Retinal pigment epithelial cell (primary cell): ENCODE measurements around the gene SECISBP2.

Experiments used
- DNase-seq: peaks from one replicate; pipeline ENCODE4 v3.0.0-alpha.2; 2010; ENCODE audit warnings: low read depth
- H3K4me3 ChIP-seq: 2 replicates; pipeline ENCODE4 v1.5.1; 2011; ENCODE audit warnings: mild to moderate bottlenecking, low read length, control low read depth, moderate library complexity
- TF ChIP-seq, protein P1 (sequence below): conservative IDR thresholded peaks from 2 replicates; pipeline ENCODE4 v1.5.1; 2011; ENCODE audit warnings: low read depth, low read length, control low read depth, inconsistent platforms

Gene SECISBP2

DNA sequence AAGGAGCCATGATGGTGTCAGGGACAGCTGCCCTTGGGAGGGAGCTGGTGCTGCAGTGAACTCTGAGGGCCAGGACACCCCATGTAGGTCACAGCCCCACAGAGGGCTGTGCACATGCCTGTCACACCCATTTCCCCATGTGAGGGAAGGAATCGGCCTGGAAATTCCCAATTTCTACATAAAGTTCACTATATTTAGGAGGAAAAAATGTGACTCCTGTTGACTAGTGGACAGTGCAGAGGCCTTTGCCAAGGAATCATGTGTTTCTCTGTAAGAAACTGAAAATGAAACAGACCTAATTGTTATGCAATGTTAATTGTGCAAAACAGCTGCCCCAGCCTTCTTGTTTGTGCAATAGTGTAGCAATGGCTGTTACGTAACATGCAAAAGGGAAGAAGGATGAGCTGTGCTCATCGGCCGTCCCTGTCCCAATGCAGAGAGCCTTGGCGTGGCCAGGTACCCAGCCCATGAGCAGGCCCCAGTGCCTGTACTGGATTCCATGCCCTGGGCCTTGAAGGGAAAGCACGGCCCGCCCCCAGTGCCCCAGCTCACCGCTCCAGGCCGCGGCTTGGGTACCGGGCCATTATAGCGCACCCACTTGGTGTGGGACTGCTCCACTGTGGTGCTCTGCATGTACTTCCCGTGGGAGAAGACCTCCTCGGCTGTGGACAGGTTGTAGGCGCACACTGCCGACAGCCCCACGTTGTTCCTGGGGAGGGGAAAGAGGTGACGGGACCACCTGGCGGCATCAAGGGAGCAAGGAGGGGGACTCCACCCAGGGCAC lies 70.0 kb downstream of the SECISBP2 start:
- DNase-seq: no peak
- TF ChIP-seq, protein P1, sequence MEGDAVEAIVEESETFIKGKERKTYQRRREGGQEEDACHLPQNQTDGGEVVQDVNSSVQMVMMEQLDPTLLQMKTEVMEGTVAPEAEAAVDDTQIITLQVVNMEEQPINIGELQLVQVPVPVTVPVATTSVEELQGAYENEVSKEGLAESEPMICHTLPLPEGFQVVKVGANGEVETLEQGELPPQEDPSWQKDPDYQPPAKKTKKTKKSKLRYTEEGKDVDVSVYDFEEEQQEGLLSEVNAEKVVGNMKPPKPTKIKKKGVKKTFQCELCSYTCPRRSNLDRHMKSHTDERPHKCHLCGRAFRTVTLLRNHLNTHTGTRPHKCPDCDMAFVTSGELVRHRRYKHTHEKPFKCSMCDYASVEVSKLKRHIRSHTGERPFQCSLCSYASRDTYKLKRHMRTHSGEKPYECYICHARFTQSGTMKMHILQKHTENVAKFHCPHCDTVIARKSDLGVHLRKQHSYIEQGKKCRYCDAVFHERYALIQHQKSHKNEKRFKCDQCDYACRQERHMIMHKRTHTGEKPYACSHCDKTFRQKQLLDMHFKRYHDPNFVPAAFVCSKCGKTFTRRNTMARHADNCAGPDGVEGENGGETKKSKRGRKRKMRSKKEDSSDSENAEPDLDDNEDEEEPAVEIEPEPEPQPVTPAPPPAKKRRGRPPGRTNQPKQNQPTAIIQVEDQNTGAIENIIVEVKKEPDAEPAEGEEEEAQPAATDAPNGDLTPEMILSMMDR: no peak
- H3K4me3 ChIP-seq: no peak overlapping the region

DNA sequence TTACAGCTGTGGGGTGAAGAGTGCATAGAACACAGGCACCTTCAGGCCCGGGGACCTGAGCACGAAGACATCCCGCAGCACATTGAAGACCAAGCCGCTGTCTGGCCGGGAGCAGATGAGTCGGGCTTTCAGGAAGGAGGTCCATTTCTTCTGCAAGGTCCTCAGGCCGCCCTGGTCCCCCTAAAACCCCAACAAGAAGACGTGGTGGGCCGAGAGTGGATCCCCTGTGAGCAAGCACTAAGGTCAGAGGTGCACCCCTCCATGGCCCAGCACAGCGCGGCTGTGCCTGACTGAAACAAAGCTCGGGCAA lies 70.5 kb downstream of the SECISBP2 start:
- DNase-seq: no peak
- TF ChIP-seq, protein P1: no peak
- no peak overlapping the region for H3K4me3 ChIP-seq

DNA sequence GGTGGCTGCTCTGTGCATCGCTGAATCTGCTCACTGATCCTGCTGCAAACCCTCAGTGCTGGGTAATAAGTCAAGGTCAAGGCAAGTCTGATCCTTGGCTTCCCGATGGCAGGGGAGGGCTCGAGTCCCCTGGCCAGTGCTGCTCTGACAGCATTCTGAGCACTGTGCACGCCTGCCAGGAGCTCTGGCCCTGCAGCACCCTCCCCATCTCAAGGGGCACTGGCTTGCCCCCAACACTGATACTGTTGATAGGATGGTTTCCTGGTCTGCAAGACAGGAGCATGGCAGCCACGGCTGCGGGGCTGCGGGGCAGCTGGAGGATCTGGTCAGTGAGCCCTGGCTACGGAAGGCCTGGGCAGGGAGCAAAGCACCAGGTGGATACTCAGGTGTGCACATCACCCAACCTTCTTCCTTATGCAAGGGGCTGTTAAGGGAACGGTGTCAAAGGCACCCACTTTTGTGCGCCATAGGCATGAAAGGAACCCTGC lies 71.8 kb downstream of the SECISBP2 start:
- no peak for DNase-seq
- TF ChIP-seq, protein P1: no peak
- H3K4me3 ChIP-seq: no peak overlapping the region

DNA sequence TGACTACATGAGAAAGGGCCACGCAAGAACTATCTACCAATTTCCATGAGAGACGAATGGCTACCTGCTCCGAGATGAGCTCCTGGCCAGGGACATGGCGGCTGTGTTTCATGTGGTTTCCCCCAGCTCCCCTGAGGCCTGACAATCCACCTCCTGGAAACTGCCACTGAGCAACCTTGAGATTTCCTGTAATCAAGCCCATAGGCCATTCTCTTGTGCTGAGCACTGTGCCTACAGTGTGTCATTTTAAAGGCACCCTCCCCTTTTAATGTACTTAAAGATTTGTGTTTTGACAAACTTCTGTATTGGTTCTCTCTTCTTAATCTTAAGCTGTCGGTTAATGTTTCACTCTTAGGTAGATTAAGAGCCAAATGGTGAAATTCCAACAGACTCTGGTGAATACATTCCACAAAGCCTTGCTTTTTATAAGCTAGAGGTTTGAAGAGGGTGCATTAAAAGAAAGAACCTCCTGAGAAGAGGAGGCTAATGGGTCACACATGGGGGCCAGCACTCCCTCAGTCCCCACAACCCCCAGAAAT lies 72.3 kb downstream of the SECISBP2 start:
- TF ChIP-seq, protein P1: no peak
- H3K4me3 ChIP-seq: no peak overlapping the region
- no peak for DNase-seq

DNA sequence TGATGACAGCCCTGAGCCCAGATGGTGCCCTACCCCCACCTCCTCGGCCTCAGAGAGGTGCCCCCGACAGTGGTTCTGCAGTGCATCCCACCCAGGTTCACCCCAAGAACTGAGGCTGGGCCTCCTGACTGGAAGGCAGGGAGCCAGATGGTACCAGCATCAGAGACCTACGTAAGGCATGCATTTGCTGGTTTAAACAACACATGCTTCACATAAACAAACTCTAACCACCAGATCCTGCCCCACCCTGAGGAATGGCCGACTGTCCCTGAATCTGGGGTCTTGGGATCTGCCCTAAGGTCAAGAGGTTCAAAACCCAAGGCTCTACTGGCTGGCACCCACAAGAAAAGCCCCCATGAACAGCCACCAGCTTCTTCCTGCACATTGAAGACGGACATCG lies 73.3 kb downstream of the SECISBP2 start:
- no peak overlapping the region for H3K4me3 ChIP-seq
- DNase-seq: no peak
- TF ChIP-seq, protein P1: no peak

DNA sequence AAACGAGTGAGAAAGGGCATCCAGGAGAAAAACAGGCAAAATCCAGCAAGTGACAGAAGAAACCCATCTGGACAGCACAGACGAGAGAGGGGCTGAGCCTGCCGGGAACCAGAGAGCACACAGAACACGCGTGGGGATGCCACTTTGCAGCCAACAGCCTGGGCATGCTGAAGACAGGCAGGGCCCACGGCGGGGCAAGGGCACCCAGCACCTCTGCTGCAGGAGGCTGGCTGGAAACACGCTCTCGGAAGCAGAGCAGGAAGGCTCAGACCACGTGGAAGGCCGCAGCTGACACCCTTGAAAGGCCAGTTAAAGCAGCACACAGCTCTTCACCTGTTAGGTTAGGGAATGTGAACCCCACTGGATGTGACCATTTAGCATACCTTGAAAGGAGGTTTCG lies 76.1 kb downstream of the SECISBP2 start:
- no peak for DNase-seq
- TF ChIP-seq, protein P1: no peak
- no peak overlapping the region for H3K4me3 ChIP-seq
